RWPE2 (cell line): Measurements from ENCODE around the gene MED10.

Experiments
- ATAC-seq: fragments of 200-7000 bp; cut with Tn5 transposase; 3 replicates; pipeline ENCODE4 v1.9.1; 2021; ENCODE audit warnings: low read depth
- DNase-seq: peaks from one replicate; pipeline ENCODE4 v3.0.0-alpha.2; 2020; ENCODE audit warnings: low spot score
- H3K27ac ChIP-seq: fragments of 450-650 bp; 2 replicates; pipeline ENCODE4 v1.5.1; 2017; ENCODE audit warnings: mild to moderate bottlenecking; ENCODE audit not compliant: poor library complexity, severe bottlenecking
- H3K27me3 ChIP-seq: fragments of 250-450 bp; sonication (Bioruptor Pico); 2 replicates; pipeline ENCODE4 v1.5.1; 2021; ENCODE audit warnings: mild to moderate bottlenecking, moderate library complexity; ENCODE audit not compliant: insufficient read depth, poor library complexity, severe bottlenecking
- H3K36me3 ChIP-seq: fragments of 250-450 bp; sonication (Bioruptor Pico); 2 replicates; pipeline ENCODE4 v1.5.1; 2020; ENCODE audit warnings: low read depth, mild to moderate bottlenecking, moderate library complexity
- H3K4me1 ChIP-seq: fragments of 250-450 bp; sonication (Bioruptor Pico); 2 replicates; pipeline ENCODE4 v1.5.1; 2021; ENCODE audit warnings: mild to moderate bottlenecking, moderate library complexity; ENCODE audit not compliant: insufficient read depth, poor library complexity, severe bottlenecking
- H3K4me3 ChIP-seq: fragments of 250-450 bp; sonication (Bioruptor Pico); 2 replicates; pipeline ENCODE4 v1.5.1; 2021; ENCODE audit warnings: mild to moderate bottlenecking, moderate library complexity; ENCODE audit not compliant: severe bottlenecking
- H3K9me3 ChIP-seq: fragments of 250-450 bp; sonication (Bioruptor Pico); 2 replicates; pipeline ENCODE4 v1.5.1; 2021; ENCODE audit warnings: mild to moderate bottlenecking, moderate library complexity; ENCODE audit not compliant: severe bottlenecking
- CTCF ChIP-seq: fragments of 450-650 bp; IDR thresholded peaks from one replicate; pipeline ENCODE4 v1.5.1; 2017; ENCODE audit warnings: mild to moderate bottlenecking, moderate library complexity; ENCODE audit not compliant: poor library complexity, severe bottlenecking

MED10 gene

GRCh38 chr5:6353602-6354302, 24.6 kb downstream of the MED10 start:
- Histone ChIP-seq H3K4me1 (no peaks in the 10 kb centered on the region), H3K4me3 (no peak overlapping the region), H3K27ac (no peak overlapping the region), H3K36me3 (no peaks in the 10 kb centered on the region), H3K27me3 (no peaks in the 10 kb centered on the region), H3K9me3 (no peaks in the 10 kb centered on the region)
- DNase-seq (no peak), ATAC-seq (no peak)
- TF ChIP-seq CTCF, result no peak

DNA sequence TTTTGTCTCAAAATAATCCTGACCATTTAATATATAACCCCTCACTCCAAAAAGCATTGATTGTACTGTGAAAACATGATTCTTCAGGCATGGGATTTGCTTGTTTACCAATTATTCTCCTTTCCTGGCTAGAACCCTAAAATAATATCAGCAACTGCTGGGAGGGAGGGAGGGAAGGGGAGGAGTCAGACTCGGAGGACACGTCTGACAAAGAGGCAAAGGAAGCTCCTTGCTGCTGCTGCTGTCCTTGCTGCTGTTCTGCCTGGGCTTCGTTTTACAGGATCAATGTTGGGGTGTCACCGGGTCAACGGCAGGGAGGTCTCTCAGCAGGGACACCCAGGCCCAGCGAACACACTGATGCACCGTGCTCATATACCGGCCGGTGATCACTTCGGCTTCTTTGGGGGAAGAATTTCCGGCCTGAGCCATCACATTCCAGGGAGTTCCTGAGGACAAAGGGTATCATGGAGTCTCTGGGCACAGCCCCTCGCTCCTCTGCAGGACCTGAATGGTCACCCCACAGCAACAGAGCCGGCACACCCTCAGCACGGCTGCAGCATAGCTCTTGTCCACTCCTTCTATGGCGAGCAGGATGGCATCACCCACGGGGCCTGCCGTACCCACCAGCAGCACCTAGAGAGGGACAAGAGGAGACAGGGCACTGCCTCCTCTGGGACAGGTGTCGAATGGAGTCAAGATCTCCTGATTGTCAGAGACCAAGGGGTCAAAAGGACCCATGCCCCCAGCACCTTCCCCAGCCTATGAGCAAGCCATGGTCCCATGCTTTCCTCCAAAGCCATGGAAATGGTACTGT, 27.9 kb downstream of the MED10 start:
- DNase-seq (no peak), ATAC-seq (no peak)
- no peaks in the 10 kb centered on the region for H3K36me3 ChIP-seq
- no peaks in the 10 kb centered on the region for H3K27me3 ChIP-seq
- H3K4me3 ChIP-seq, result no peak overlapping the region
- H3K4me1 ChIP-seq, result no peaks in the 10 kb centered on the region
- no peak overlapping the region for H3K27ac ChIP-seq
- H3K9me3 ChIP-seq, result no peaks in the 10 kb centered on the region
- no peak for TF ChIP-seq CTCF

DNA sequence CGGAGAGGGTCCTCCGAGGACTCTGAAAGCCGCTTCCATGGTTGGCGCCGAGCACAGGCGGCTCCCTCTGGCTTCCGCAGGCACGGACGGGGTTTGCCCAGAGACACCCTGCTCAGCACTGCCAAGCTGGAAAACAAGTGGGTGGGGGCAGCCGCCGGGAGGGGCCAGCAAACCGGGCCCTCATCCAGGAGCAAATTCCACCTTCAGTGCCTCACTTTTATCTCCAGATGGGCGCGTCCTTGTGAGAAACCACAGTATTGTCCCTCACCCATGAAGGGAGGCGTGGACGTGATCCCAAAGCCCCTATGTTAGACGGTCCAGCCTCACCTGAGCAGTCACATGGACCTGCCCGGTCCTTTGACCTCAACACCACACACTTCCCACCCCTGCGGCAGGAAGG, 29.0 kb downstream of the MED10 start:
- no peak for ATAC-seq

DNA sequence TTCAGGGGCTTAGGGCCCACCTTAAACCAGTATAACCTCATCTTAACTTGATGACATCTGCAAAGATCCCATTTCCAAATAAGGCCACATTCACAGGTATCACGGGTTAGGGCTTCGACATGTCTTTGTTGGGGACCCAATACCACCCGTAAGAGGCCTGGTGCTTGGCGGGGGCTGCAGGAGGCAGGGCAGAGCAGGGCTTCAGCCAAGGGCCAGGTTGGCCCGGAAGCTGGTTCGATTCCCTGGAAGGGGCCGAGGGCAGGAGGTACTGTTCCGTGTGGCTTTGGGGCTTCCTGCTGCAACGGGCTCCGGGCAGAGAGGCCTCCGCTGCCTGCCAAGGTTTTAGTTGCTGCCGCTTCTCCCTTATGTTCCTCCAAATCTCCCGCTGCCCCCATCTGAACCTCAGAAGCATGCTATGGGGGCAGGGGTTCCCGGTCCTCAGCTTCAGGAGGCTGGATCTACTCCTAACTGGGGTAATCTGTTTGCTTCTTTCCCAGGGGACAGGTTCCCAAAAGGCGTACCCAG, 29.8 kb downstream of the MED10 start:
- TF ChIP-seq CTCF, result no peak
- H3K27ac ChIP-seq, result no peak overlapping the region
- peaks cover 7% of the 10 kb centered on the region for H3K27me3 ChIP-seq
- DNase-seq, result no peak
- H3K36me3 ChIP-seq, result no peaks in the 10 kb centered on the region
- ATAC-seq, result no peak
- H3K4me1 ChIP-seq, result no peaks in the 10 kb centered on the region
- H3K4me3 ChIP-seq, result no peak overlapping the region
- no peaks in the 10 kb centered on the region for H3K9me3 ChIP-seq

More for the DNA sequence above, 29.0 kb downstream of the MED10 start:
- DNase-seq, result no peak
- H3K36me3 ChIP-seq, result no peaks in the 10 kb centered on the region
- no peak overlapping the region for H3K27ac ChIP-seq
- H3K4me3 ChIP-seq, result no peak overlapping the region
- H3K4me1 ChIP-seq, result no peaks in the 10 kb centered on the region
- H3K27me3 ChIP-seq, result peaks cover 4% of the 10 kb centered on the region
- H3K9me3 ChIP-seq, result no peaks in the 10 kb centered on the region
- TF ChIP-seq CTCF, result no peak
